HFF-Myc (cell line): Measurements from ENCODE around the gene TRRAP.

ENCODE experiments used
- DNase-seq: peaks from one replicate; pipeline ENCODE4 v3.0.0-alpha.2; 2011; ENCODE audit warnings: low read depth; ENCODE audit errors: extremely low read depth
- H3K4me3 ChIP-seq: replicated peaks from 2 replicates; pipeline ENCODE4 v1.5.1; 2011; ENCODE audit warnings: low read depth, mild to moderate bottlenecking, control low read depth, low read length
- TF ChIP-seq, protein P1 (sequence below): IDR thresholded peaks from 2 replicates; pipeline ENCODE4 v1.5.1; 2012; ENCODE audit warnings: mild to moderate bottlenecking, low read depth, low read length, control low read depth; ENCODE audit errors: missing control alignments

TRRAP gene

DNA sequence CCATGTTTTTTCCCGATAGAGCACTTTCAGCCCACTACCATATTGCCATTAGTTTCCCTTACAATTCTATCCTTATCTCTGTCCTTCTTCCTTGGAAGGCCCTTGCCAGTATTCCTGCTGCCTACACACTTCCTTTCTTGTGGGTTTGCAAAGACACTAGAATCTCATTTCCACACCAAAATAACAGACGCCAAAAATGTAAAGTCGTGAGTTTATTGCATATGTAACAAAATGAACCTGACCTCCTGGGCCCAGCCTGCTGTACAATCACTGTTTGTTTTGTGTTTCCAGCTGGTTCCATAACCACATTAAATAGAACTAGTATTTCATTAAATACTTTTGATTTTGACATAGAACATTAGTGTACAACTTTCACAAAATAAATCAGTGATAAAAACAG lies 148.9 kb downstream of the TRRAP start:
- DNase-seq, result no peak
- TF ChIP-seq, protein P1, sequence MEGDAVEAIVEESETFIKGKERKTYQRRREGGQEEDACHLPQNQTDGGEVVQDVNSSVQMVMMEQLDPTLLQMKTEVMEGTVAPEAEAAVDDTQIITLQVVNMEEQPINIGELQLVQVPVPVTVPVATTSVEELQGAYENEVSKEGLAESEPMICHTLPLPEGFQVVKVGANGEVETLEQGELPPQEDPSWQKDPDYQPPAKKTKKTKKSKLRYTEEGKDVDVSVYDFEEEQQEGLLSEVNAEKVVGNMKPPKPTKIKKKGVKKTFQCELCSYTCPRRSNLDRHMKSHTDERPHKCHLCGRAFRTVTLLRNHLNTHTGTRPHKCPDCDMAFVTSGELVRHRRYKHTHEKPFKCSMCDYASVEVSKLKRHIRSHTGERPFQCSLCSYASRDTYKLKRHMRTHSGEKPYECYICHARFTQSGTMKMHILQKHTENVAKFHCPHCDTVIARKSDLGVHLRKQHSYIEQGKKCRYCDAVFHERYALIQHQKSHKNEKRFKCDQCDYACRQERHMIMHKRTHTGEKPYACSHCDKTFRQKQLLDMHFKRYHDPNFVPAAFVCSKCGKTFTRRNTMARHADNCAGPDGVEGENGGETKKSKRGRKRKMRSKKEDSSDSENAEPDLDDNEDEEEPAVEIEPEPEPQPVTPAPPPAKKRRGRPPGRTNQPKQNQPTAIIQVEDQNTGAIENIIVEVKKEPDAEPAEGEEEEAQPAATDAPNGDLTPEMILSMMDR, result no peak
- H3K4me3 ChIP-seq, result no peak overlapping the region

DNA sequence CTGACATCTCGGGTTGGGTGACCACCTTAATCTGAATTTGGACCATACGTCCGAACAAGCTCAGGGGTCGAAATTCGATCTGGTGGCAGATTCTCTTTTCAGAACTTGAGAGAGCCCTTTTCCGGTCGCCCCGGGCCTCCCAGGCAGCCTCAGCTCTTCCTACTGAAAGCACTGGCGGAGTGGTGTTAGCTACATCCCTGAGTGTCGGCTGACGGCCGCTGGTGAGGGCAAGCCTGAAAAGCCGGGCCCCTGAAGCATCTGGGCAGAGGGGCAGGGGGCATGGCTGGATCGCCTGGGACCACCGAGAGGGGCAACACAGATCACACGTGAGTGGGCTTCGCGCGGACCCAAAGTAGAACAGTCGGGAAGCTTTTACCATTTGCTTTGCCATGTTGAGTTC lies 149.5 kb downstream of the TRRAP start:
- TF ChIP-seq, protein P1, result no peak
- no peak for DNase-seq
- H3K4me3 ChIP-seq, result no peak overlapping the region

DNA sequence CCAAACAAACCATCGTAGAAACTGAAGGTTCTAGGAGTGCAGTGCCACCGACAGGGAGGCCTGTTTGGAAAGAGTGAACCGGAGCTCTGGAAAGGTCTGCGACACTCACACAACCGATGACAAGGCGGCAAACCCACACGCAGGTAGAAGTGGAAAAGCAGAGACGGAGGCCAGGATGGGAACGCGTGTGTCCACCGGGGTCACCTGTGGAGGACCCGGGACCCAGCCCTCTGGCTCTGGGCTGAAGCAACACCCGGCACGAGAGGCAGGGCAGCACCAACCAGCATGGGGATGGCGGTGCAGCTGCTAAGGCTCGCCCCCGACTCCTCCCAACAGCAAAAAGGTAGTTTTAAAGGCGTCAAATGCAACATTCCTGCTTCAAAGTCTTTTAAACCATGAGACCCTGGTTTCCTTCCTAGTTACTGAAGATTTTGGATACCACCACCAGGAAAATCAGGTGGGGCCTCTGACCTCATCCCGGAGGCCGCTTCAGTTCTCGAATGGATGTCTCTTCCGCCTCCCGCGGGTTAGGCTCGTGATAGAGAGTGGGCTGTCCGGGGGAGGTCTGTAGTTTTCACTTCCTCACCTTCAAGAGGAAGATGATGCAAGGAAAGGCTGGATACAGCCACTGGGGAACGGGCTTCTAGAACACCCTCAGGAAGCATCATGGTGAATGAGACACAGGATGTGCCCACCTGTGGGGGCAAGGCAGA lies 150.1 kb downstream of the TRRAP start:
- H3K4me3 ChIP-seq, result no peak overlapping the region
- TF ChIP-seq, protein P1, result no peak
- no peak for DNase-seq

DNA sequence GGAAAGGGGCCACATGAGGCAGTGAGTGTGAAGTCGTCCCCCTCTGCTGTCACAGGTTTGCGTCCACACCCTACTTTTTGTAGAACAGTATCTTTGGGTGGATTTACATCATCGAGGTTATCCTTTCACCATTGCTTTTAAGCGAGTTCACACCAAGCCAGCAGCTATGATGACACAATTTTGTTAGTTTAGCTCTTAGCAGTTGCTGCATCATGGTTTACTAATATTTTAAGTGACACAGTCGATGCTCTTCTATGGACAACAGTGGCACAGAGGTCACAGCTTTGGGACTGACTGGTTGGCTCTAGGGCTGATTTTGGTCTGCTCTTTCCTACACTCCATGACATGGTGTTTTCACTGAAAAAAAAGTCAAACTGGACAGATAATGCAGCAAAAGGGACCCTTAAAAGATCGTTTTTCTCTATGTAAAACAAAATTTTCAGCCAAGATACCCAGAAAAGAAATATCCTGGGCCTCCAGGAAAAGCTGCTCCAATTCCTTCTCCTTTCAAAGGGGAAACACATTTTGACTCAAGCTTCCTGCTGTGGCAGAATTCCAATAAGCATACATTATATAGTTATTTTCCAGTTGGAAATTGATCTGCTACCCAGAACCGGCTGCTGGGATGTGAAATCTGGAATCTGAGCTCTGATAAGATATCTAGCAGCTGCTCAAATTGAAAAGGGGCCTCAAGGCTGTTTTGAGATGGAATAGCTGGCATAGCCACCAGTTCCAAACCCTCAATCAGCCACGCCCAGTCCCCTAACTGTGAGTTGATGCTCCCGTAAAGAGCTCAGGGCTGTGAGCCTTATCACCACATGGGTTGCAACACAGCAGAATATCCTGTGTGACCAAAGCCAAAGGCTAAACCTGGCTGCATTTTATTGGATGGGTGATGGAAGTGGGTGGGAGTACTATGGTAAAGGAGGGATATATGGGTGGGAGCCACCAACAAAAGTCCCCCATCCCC lies 151.4 kb downstream of the TRRAP start:
- no peak for DNase-seq
- TF ChIP-seq, protein P1, result no peak
- no peak overlapping the region for H3K4me3 ChIP-seq

DNA sequence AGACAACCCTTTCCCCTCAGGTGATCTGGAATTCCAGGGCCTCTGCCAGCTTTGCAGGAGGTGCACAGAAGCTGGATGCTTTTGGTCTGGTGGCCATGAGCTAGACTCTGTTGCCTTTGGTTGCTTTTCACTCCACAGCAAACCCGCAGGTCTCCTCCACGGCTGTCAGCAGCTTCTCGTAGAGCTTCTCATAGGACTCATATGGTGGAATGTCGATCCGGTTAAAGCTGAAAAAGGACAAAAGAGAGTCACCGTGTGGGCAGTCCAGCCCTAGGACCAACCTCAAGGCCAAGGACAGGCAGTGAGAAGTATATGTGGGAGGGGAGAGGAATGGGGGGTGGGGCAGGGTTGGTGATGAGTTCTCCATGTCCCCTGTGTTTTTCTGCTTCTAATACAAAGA lies 152.1 kb downstream of the TRRAP start:
- TF ChIP-seq, protein P1, result no peak
- DNase-seq, result no peak
- H3K4me3 ChIP-seq, result no peak overlapping the region

DNA sequence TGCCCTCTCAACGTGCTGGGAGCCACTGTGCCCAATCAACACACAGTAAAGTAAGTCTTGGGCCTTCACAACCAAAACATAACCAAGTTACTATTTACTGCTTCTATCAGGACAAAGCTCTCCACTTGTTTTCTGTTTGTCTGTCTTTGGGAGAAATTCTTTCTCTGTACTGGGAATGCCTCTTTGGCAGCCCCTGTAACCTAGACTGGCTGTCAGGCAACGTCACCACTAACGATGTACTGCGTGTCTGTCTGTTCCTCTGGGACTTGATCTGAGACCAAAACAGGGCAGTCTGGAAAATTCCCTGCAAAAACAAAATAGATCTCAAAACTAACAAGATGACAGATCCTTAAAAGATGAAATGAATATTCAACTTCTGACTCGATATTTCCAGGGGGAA lies 152.6 kb downstream of the TRRAP start:
- DNase-seq, result no peak
- TF ChIP-seq, protein P1, result no peak
- no peak overlapping the region for H3K4me3 ChIP-seq
